Measurements from ENCODE around the gene SRPX. TPM values are rescaled to one million over a fixed set of nuclear protein-coding genes. Genes with fewer than 3 reads are reported as not detected.
A peak's percentile ranks its signal among the peaks of the same experiment; 100 is the strongest.

Gene SRPX
- total RNA-seq, 1 experiment from 2014 or later, result 381 TPM

DNA sequence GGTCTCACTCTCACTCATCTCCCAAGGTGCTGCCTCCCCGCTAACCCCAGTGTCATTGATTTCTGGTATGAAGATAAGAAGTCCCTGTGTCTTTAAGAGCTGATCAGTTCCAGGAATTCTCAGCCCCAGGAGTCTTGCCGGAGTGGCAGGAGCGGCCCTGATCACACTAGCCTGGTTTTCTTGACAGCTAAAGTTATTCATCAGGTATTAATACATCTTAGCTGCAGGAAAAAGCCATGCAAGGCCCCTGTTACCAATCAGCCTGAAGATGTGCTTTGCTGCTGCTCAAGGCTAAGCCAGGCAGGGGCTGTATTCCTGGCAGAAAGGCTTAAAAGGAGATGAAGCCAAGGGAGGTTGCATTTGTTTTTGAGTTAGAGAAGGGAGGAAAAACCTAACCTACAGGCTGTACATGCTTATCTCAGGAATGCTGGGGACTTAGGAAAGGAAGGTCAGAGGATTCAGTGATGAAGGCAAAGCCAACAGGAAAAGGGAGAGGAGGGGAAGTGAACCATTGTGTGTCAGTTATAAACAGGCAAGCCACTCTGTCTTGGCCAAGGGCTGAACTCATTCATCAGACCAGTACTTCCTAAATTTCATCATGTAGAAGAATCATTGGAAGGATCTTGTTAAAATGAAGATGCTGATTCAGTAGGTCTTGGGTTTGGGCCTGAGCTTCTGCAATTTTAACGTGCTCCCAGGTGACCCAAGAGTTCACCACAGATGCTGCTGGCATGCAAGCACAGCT, 8.6 kb downstream of the SRPX start:
- DNase-seq (ENCODE audit: low read depth), result peak; percentile 33

DNA sequence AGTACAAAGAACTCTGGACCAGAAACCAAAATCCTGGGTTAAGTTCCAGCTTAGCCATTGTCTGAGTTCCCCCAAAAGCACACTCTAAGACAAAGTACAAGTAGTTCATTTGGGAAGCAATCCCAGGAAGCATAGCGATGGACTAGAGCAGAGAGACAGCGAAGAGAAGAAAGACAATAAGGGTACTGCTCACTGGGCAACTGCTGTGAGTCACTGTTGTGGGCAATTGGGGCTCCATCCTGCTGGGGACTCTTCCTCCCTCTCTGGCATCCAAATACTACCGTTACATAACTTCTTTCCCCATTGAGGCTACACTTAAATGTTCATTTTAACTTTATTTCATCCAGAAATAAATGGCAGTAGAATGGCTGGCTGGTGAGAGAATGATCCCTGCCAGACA, 14.1 kb downstream of the SRPX start:
- peak; percentile 73 for DNase-seq (ENCODE audit: low read depth)

DNA sequence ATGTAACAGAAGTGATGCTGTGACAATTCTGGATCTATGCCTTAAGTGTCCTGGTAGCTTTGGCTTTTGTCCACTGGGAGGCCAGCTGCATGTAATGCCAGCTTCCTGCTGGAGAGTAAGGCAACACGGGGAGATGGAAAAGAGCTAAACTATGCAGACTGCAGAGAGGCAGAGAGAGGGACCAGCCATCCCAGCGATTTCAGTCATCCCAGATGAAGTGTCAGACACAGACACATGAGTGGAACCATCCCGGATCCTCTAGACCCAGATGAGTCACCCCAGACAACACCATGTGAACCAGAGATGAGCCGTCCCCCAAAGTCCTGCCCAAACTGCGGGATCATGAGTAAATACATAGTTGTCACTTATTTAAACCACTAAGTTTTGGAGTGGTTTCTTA, 14.6 kb downstream of the SRPX start:
- peak; percentile 87 for DNase-seq (ENCODE audit: low read depth)

DNA sequence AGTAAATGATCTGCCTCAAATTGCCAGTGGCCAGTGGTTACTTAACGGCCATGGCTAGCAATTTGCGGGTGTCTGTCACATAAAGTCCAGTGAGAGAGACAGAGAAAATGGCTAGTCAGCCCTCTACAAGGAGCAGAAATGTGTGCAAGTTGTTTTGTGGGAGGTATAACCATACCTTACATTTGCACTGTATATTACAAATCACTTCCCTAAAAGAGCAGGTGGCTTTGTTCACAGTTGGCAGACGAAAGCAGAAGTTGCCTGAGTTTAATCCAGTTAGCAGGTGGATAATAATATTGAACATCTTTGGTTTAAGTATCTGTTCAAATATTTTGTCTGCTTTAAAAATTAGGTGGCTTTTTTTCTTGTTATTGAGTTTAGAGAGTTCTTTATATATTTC, 15.6 kb downstream of the SRPX start:
- no peak for DNase-seq (ENCODE audit: low read depth)

- peak; percentile 47 for DNase-seq (ENCODE audit: low read depth)
Observed at GRCh38 chrX:38192007-38192810, 28.5 kb downstream of the SRPX start.

DNA sequence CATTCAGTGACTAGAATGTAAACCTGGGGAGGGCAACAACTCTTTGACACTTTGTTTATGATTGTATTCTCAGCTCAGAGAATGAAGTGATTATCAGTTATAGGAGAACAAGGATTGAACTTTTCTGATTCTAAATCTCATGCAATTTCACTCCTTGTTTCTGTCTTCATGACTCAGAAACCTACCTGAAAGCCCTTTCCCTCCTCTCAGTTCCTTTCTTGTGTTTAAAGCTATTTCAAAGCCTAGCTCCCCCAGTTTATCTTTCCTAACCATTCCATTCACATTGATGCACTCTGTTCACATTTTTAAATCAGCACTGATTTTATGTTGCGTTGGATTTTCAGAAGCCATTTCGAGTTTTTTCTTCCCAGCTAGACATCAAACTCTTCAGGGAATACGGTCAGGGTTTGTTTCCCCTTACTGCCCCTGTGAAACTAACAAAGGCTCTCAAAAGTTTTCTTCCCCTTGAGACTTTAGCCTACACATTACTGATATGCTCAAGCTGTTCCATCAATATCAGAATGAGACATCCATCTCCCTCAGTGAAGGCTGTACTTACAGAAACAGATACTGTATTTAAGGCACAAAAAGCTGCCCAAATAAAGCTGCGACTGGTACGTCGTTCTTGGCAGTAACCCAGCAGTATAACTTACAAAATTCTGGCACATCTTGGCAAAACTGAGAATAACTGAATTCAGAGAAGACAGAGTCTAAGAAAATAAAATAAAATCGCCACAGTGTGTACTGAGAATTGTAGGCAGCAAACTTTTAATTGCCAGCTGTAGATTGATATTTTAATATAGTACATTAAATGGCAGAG, 31.0 kb downstream of the SRPX start:
- DNase-seq (ENCODE audit: low read depth), result no peak

GRCh38 chrX:38183596-38183995, 37.1 kb downstream of the SRPX start:
- DNase-seq (ENCODE audit: low read depth), result peak; percentile 44

- no peak for DNase-seq (ENCODE audit: low read depth)
Observed at GRCh38 chrX:38181357-38181756, 39.3 kb downstream of the SRPX start.

GRCh38 chrX:38178396-38178795, 42.3 kb downstream of the SRPX start:
- no peak for DNase-seq (ENCODE audit: low read depth)

- DNase-seq (ENCODE audit: low read depth), result no peak
Observed at GRCh38 chrX:38175139-38175538, 45.5 kb downstream of the SRPX start.

DNA sequence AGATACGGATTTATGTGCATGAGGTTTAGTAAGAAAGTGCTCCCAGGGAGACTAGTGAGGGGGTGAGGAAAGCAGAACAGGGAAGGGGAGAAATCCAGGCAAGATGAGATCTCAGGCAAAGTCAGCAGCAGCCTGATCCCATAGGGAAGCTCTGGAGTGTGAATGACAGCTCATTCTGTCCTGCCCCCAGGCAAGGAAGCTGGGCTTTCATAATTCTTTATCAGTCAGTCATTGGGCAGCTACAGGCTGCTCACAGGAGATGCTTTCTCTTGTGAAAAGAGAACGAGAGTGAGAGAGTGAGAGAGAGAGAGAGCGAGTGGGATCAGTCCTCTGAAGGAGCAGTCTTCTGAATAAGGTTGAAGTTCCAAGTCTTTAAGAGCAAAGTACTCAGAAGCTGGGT, 48.1 kb downstream of the SRPX start:
- DNase-seq (ENCODE audit: low read depth), result peak; percentile 50

DNA sequence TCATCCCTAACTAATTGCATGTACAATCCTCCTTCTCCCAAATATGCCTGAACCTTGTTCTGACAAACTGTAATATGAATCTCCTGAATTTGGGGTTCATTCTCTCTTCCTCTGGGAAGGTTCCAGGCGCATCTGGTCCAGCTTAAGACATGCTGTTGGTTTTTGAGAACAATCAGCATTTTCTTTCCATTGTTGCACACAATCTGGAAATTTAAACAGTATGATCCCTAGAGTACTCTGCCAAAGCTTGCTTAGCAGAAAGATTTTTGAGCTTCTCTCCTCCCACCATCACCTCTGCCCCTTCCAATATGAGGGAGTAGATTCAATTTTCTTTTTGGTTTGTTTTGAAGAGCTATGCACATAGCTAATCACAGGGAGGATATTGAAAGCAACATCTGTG, 50.1 kb downstream of the SRPX start:
- no peak for DNase-seq (ENCODE audit: low read depth)

GRCh38 chrX:38166478-38167083, 54.1 kb downstream of the SRPX start:
- DNase-seq (ENCODE audit: low read depth), result peak; percentile 32

DNA sequence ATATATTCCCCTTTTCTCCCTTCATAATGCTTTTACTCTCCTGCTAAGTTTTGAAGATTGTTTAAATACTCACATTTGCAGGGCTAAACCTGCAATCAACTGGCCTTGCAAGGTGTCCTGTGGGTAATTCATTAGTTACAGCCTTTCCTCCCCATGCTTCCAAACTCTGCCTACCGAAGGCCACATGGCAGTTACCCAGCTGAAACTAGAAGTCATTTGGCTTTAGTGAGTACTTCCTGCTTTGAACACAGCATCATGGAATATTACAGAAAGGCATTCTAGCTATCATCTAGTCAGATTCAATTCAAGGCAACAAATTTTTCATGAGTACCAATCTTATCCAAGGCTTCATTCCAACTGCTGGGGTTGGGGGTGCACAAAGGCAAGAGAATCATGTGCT, 55.6 kb downstream of the SRPX start:
- DNase-seq (ENCODE audit: low read depth), result no peak

GRCh38 chrX:38163193-38163592, 57.5 kb downstream of the SRPX start:
- no peak for DNase-seq (ENCODE audit: low read depth)

GRCh38 chrX:38156838-38157237, 63.8 kb downstream of the SRPX start:
- no peak for DNase-seq (ENCODE audit: low read depth)

DNA sequence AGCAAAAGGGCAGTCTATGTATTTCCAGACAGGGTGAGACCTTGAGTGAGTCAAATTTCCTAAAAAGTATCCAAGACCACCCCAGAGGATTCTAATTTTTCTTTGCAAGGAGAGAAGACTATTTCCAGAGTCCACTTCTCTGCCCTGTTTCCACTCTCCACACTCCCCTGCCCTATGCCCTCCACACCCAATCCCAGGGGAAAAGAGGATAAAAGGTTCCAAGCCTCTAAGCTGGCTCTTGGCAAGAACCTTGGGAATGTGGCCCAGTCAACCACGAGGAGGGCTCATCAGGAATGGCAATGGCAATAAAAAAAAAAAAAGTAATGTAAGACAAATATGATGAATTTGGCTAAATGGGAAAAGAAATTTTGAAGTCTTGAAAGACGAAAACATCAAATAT, 65.9 kb downstream of the SRPX start:
- DNase-seq (ENCODE audit: low read depth), result no peak

DNA sequence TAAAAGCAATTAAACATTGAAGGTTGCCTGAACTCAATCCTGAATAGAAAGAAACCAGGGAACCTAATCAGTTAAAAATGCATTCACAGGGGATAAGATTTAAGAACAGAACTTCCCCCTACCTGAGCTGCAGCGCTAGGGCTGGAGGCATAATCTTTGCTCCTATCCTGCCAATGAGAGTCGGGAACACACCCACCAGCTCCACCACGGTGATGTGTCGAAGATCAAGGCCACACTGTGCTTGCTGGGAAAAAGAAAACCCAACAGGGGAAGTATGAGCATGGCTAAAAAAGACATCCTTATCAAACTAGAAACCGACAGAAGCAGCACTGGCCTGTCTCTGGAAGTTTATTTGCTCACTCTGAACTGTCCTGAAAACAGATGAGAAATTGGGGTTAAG, 66.3 kb downstream of the SRPX start:
- no peak for DNase-seq (ENCODE audit: low read depth)

GRCh38 chrX:38151441-38151840, 69.2 kb downstream of the SRPX start:
- DNase-seq (ENCODE audit: low read depth), result peak; percentile 86

DNA sequence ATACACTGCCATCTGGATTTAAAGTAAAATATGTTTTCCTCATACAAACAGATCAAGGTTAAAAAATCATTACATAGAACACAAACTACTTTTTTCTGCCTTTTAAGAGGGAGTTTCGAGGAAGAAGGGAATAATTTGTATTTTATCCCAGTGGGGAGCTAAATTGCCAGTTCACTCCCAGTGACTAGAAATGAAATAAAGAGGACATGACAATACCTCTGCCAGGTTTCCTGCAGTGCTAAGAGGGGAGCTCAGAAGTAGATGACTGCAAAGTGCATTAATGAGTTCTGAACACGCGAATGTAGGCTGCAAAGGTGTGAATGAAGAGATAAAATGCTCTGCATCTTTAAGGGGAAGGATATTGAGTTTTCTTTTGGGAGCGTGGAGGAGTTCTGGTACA, 69.7 kb downstream of the SRPX start:
- no peak for DNase-seq (ENCODE audit: low read depth)

DNA sequence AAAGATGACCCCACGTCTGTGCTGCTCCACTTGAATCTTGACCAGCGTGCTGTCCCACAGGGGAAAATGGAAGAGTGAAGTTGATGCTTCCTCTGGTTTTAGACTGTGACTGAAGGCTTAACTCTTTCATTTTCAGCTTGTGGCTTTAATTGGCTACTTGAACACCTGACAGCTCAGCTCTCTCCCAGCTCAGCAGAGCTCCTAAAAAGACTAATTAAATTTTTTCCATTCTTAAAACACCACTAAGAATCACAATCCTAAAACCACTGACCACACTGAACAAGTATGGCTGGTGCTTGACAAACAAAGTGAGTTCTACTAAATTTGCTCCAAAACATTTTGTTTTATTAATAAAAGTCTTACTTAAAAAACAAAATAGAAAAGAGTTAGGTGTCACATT, 71.7 kb downstream of the SRPX start:
- no peak for DNase-seq (ENCODE audit: low read depth)

DNA sequence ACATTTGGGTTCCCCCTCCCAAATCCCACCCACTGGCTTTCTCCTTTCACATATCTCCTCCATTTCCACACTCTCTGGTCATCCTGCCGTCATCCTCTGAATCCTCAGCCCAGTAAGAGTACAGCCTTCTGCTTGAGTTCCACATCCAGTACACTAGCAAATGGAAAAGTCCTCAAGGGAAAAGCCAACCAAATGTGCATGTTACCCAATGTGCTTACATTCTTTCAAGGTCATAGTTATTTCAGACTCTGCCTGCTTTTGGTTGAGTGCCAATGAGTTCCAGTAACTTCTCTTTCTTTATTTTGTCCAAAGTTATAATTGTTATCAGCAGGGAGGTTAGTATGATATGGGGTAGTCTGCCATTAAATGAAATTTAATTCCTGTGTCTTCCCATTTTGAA, 78.1 kb downstream of the SRPX start:
- DNase-seq (ENCODE audit: low read depth), result peak; percentile 20
